ENCODE measurements around the gene KRTAP9-7.
A peak's percentile ranks its signal among the peaks of the same experiment; 100 is the strongest.
"Not testable (repeated sequence)": the region's sequence is repeated elsewhere in the genome, so short reads cannot be mapped to it uniquely, and the experiment has no call there.

The KRTAP9-7 gene, protein sequence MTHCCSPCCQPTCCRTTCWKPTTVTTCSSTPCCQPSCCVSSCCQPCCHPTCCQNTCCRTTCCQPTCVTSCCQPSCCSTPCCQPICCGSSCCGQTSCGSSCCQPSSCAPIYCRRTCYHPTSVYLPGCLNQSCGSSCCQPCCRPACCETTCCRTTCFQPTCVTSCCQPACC

DNA sequence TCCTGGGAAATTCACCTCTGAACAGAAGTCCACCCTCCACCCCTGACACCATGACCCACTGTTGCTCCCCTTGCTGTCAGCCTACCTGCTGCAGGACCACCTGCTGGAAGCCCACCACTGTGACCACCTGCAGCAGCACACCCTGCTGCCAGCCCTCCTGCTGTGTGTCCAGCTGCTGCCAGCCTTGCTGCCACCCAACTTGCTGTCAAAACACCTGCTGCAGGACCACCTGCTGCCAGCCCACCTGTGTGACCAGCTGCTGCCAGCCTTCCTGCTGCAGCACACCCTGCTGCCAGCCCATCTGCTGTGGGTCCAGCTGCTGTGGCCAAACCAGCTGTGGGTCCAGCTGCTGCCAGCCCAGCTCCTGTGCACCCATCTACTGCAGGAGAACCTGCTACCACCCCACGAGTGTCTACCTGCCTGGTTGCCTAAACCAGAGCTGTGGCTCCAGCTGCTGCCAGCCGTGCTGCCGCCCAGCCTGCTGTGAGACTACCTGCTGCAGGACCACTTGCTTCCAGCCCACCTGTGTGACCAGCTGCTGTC is at the start of gene KRTAP9-7:
Gene KRTAP9-7 (plus strand): TSS at position 51 of the 543 bp plus-strand sequence. CDS start 0 bp downstream, at position 51.
- DNase-seq (ENCODE audit: low read depth), result not testable (repeated sequence)

GRCh38 chr17:41226051-41226450 is 49.4 kb upstream of the KRTAP9-7 start:
- DNase-seq (ENCODE audit: low read depth), result no peak

GRCh38 chr17:41226598-41227095 is 48.9 kb upstream of the KRTAP9-7 start, which contains the start of gene KRTAP9-2:
Gene KRTAP9-2, plus strand, starts transcription at chr17:41226648. Its CDS starts 7 bp downstream, at chr17:41226655.
- DNase-seq (ENCODE audit: low read depth), result not testable (repeated sequence)

DNA sequence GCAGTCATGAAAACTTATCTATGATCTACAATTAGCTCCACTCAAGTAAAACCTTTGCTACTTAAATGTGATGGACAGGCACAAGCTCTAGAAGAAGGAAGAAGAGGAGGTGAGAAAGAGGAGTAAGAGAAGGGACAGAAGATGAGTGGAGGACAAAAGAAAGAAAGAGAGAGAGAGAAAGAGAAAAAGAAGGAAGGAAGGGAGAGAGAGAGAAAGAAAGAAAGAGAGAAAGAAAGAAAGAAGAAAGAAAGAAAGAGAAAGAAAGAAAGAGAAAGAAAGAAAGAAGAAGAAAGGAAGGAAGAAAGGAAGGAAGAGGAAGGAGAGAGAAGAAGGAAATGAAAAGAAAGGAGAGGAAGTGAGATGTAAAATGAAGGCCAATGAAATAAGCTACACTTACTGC is 45.4 kb upstream of the KRTAP9-7 start:
- DNase-seq (ENCODE audit: low read depth), result no peak

- no peak for DNase-seq (ENCODE audit: low read depth)
These were observed 43.8 kb upstream of the KRTAP9-7 start for GRCh38 chr17:41231731-41232130.

DNA sequence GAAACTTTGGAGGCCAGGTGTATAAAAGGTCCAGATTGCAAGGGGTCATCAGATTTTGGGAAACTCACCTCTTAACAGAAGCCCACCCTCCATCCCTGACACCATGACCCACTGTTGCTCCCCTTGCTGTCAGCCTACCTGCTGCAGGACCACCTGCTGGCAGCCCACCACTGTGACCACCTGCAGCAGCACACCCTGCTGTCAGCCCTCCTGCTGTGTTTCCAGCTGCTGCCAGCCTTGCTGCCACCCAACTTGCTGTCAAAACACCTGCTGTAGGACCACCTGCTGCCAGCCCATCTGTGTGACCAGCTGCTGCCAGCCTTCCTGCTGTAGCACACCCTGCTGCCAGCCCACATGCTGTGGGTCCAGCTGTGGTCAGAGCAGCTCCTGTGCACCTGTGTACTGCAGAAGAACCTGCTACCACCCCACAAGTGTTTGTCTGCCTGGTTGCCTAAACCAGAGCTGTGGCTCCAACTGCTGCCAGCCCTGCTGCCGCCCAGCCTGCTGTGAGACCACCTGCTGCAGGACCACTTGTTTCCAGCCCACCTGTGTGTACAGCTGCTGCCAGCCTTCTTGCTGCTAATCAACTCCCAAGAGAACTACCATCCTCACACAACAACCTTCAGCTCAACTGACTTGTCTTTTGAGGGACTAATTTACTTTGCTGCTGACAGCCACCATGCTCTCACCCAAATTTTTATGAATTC is 42.9 kb upstream of the KRTAP9-7 start, which contains the start of gene KRTAP9-3:
Gene KRTAP9-3 (plus strand): TSS at position 51 of the 707 bp plus-strand sequence. CDS start 53 bp downstream, at position 104.
- not testable (repeated sequence) for DNase-seq (ENCODE audit: low read depth)

DNA sequence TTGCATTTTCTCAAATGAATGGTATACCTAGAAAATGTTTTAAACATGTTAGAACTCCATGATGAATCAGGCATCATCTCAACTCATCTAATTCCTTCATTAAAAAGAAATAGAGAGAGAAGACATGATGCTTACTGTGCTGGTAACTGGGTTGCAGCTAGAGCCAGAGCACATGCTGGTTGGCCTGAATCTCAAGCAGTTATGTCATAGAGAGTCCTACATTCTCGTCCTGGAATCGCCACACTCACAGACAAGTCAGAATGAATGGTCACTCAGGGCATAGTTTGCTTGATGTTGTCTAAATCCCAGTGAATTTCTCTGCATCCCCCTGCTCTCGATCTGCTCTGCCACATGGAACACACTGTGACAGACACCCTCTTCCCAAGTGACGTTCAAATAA is 38.4 kb upstream of the KRTAP9-7 start:
- not testable (repeated sequence) for DNase-seq (ENCODE audit: low read depth)

GRCh38 chr17:41237949-41238437 is 37.5 kb upstream of the KRTAP9-7 start, which contains the start of gene KRTAP9-8:
Gene KRTAP9-8, plus strand, starts transcription at chr17:41237999. Its CDS starts 53 bp downstream, at chr17:41238052.
- not testable (repeated sequence) for DNase-seq (ENCODE audit: low read depth)

GRCh38 chr17:41246995-41247787 is 28.3 kb upstream of the KRTAP9-7 start:
- not testable (repeated sequence) for DNase-seq (ENCODE audit: low read depth)

- DNase-seq (ENCODE audit: low read depth), result not testable (repeated sequence)
These were observed 25.8 kb upstream of the KRTAP9-7 start, which contains the start of gene KRTAP9-4 for GRCh38 chr17:41249637-41250240. Gene KRTAP9-4, plus strand, starts transcription at chr17:41249687. Its CDS starts 34 bp downstream, at chr17:41249721.

DNA sequence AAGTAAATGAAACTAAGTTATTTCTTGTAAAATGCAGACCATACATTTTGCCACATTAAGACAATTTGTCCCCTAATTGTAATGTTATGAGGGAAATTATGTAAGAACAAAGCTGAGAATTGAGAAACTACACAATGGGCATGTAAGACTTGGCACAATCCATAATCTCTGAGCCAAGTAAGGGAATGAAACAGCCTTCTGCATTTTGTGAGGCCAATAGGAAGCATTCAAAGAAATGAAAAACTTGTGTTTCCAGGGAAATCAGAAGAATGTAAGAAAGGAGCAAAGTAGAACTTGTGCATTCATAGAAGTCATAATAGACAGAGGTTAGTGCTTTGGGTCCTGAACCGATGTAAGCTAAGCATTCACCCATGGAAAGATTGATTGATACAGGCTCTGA is 24.2 kb upstream of the KRTAP9-7 start:
- DNase-seq (ENCODE audit: low read depth), result no peak

- peak; percentile 14 for DNase-seq (ENCODE audit: low read depth)
These were observed 20.6 kb upstream of the KRTAP9-7 start for GRCh38 chr17:41254861-41255260.

DNA sequence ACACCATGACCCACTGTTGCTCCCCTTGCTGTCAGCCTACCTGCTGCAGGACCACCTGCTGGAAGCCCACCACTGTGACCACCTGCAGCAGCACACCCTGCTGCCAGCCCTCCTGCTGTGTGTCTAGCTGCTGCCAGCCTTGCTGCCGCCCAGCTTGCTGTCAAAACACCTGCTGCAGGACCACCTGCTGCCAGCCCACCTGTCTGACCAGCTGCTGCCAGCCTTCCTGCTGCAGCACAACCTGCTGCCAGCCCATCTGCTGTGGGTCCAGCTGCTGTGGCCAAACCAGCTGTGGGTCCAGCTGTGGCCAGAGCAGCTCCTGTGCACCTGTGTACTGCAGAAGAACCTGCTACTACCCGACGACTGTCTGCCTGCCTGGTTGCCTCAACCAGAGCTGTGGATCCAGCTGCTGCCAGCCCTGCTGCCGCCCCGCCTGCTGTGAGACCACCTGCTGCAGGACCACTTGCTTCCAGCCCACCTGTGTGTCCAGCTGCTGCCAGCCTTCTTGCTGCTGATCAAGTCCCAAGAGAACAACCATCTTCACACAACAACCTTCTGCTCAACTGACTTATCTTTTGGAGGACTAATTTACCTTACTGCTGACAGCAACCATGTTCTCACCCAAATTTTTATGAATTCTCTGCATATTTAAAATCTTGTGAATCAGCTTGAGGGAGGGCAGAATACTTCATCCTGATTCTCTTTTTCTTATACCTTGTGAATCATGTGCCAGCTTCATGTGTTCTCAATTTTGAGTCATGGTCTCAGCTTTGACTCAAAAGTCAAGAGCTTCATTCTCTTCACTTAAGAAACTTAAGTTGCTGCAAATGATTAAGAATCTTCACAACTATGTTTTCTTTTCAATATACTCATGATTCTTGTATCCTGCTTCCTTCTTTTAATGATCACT is 19.9 kb upstream of the KRTAP9-7 start, which contains the start of gene KRTAP9-9:
Gene KRTAP9-9 (plus strand): TSS at position 4 of the 910 bp plus-strand sequence.
- DNase-seq (ENCODE audit: low read depth), result peak; percentile 12

DNA sequence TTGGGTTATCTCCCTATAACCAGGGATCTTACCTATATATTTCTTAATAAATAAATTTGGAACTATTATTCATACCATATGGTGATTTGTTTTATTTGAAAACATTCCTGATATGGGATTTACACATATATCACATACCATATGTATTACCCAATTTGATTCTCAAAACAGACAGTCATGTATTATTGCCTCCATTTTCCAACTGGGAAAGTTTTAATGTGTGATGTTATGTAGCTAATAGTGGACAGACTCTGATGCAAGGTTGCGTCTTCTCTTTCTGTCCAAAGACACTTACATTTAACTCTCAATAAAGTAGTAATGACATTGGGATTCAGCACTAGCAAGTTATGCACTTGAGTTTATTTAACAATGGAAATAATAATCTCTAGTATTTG is 19.2 kb upstream of the KRTAP9-7 start:
- DNase-seq (ENCODE audit: low read depth), result no peak

DNA sequence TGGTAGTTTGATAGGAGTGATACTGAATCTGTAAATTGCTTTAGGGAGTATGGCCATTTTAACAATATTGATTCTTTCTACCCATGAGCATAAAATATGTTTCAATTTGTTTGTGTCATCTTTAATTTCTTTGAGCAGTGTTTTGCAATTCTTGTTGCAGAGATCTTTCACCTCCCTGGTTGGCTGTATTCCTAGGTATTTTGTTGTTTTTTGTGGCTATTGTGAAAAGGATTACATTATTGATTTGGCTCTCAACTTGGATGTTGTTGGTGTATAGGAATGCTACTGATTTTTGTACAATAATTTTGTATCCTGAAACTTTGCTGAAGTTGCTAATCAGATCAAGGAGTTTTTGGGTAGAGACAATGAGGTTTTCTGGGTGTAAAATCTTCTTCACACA is 17.1 kb upstream of the KRTAP9-7 start:
- DNase-seq (ENCODE audit: low read depth), result no peak

- DNase-seq (ENCODE audit: low read depth), result no peak
These were observed 12.3 kb upstream of the KRTAP9-7 start for GRCh38 chr17:41263212-41263611.

GRCh38 chr17:41264599-41264998 is 10.9 kb upstream of the KRTAP9-7 start:
- DNase-seq (ENCODE audit: low read depth), result no peak

DNA sequence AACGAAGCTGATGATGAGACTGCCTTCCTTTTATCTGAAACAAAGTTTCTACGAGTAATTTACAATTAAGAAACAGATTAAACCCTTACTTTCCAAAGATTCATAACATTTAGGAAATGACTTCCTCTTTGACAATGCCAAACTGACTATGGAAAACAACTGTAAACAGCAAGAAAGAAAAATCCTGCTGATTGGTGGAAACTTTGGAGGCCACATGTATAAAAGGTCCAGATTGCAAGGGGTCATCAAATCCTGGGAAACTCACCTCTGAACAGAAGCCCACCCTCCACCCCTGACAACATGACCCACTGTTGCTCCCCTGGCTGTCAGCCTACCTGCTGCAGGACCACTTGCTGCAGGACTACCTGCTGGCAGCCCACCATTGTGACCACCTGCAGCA is 10.4 kb upstream of the KRTAP9-7 start, which contains the start of gene KRTAP9-6:
Gene KRTAP9-6 (plus strand): TSS at position 301 of the 400 bp plus-strand sequence. CDS start 0 bp downstream, at position 301.
- no peak for DNase-seq (ENCODE audit: low read depth)

DNA sequence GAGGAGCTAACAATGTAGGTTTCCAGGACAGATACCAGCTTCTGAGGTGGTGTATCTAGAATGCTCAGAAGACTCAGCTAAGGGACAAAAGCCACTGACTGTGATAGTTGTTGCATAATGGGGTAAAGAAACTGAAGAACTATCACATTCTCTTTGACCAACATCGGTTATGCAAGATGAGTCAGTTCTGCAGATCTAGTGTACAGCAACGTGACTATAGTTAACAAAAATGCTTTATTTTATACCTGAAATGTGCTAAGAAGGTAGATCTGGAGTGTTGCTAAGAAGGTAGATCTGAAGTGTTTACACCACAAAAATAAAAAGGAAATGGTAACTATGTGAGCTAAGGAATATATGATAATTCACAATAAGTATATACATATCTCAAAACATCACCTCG is 7.8 kb upstream of the KRTAP9-7 start:
- DNase-seq (ENCODE audit: low read depth), result peak; percentile 55

DNA sequence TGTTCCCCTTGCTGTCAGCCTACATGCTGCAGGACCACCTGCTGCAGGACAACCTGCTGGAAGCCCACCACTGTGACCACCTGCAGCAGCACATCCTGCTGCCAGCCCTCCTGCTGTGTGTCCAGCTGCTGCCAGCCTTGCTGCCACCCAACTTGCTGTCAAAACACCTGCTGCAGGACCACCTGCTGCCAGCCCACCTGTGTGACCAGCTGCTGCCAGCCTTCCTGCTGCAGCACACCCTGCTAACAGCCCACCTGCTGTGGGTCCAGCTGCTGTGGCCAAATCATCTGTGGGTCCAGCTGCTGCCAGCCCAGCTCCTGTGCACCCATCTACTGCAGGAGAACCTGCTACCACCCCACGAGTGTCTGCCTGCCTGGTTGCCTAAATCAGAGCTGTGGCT is 4.2 kb upstream of the KRTAP9-7 start:
- DNase-seq (ENCODE audit: low read depth), result not testable (repeated sequence)

Measured in ELR (cell line).